ENCODE measurements around the gene ANXA2R.
"Not testable (repeated sequence)": the region's sequence is repeated elsewhere in the genome, so short reads cannot be mapped to it uniquely, and the experiment has no call there.

ANXA2R gene

GRCh38 chr5:43060020-43060419 lies 19.9 kb upstream of the ANXA2R start:
- not testable (repeated sequence) for DNase-seq (ENCODE audit: low read depth)

- DNase-seq (ENCODE audit: low read depth) = not testable (repeated sequence)
Observed at GRCh38 chr5:43055098-43055497, 15.0 kb upstream of the ANXA2R start.

- no peak for DNase-seq (ENCODE audit: low read depth)
Observed at GRCh38 chr5:43051684-43052083, 11.6 kb upstream of the ANXA2R start.

GRCh38 chr5:43050384-43050783 lies 10.3 kb upstream of the ANXA2R start:
- DNase-seq (ENCODE audit: low read depth) = no peak

GRCh38 chr5:43049236-43049635 lies 9.1 kb upstream of the ANXA2R start:
- no peak for DNase-seq (ENCODE audit: low read depth)

- DNase-seq (ENCODE audit: low read depth) = no peak
Observed at GRCh38 chr5:43046474-43046873, 6.4 kb upstream of the ANXA2R start.

GRCh38 chr5:43045236-43045635 lies 5.1 kb upstream of the ANXA2R start:
- DNase-seq (ENCODE audit: low read depth) = no peak

GRCh38 chr5:43044181-43044914 lies 4.2 kb upstream of the ANXA2R start:
- no peak for DNase-seq (ENCODE audit: low read depth)

- no peak for DNase-seq (ENCODE audit: low read depth)
Observed at GRCh38 chr5:43043400-43043756, 3.3 kb upstream of the ANXA2R start.

- peak; percentile 49 for DNase-seq (ENCODE audit: low read depth)
Observed at GRCh38 chr5:43042626-43043399, 2.7 kb upstream of the ANXA2R start.

GRCh38 chr5:43042176-43042625 lies 2.1 kb upstream of the ANXA2R start:
- DNase-seq (ENCODE audit: low read depth) = peak; percentile 63

- no peak for DNase-seq (ENCODE audit: low read depth)
Observed at GRCh38 chr5:43041669-43042175, 1.6 kb upstream of the ANXA2R start.

- no peak for DNase-seq (ENCODE audit: low read depth)
Observed at GRCh38 chr5:43041110-43041668, 1.1 kb upstream of the ANXA2R start.

- peak; percentile 58 for DNase-seq (ENCODE audit: low read depth)
Observed at GRCh38 chr5:43039471-43040286, 440 bp downstream of the ANXA2R start.

- no peak for DNase-seq (ENCODE audit: low read depth)
Observed at GRCh38 chr5:43039152-43039470, 1.0 kb downstream of the ANXA2R start.

- no peak for DNase-seq (ENCODE audit: low read depth)
Observed at GRCh38 chr5:43038496-43038989, 1.6 kb downstream of the ANXA2R start.

GRCh38 chr5:43037636-43038495 lies 2.3 kb downstream of the ANXA2R start:
- DNase-seq (ENCODE audit: low read depth) = no peak

- DNase-seq (ENCODE audit: low read depth) = no peak
Observed at GRCh38 chr5:43036856-43037635, 3.1 kb downstream of the ANXA2R start.

GRCh38 chr5:43036409-43036808 lies 3.7 kb downstream of the ANXA2R start:
- no peak for DNase-seq (ENCODE audit: low read depth)

GRCh38 chr5:43034591-43034968 lies 5.5 kb downstream of the ANXA2R start:
- DNase-seq (ENCODE audit: low read depth) = no peak

Measured in activated T-cell treated with anti-CD3 and anti-CD28 coated beads for 1 hour (primary cell).